ENCODE results near the gene DPH1. TPM values are rescaled to one million over a fixed set of nuclear protein-coding genes. Genes with fewer than 3 reads are reported as not detected.

The DPH1 gene
- total RNA-seq, 3 donors from 2014 or later (not counting 1 experiment from before 2014, with no cell fraction given) = 60.2 to 65.2 (median 63.2) TPM

- ATAC-seq (no peak), DNase-seq (no peak)
- Histone ChIP-seq H3K9me3 (ENCODE audit: control insufficient read depth, insufficient read depth, low read length) (no peaks in the 10 kb centered on the region), H3K36me3 (ENCODE audit: control insufficient read depth, insufficient read depth, low read length) (peaks cover 32% of the 10 kb centered on the region), H3K27ac (ENCODE audit: low read length) (no peak overlapping the region), H3K4me1 (ENCODE audit: control insufficient read depth, insufficient read depth, low read length) (peaks cover 45% of the 10 kb centered on the region), H3K4me3 (ENCODE audit: low read length) (no peak overlapping the region), H3K27me3 (ENCODE audit: control insufficient read depth, insufficient read depth, low read length) (no peaks in the 10 kb centered on the region)
- WGBS (ENCODE audit: insufficient coverage) = 79% methylated on average over 9 of the region's 9 CpGs
- H3K4me3 Mint-ChIP-seq = peak overlapping the region; percentile 30
- H3K27ac Mint-ChIP-seq = peak overlapping the region; percentile 72 to 88
- TF ChIP-seq CTCF (IDR thresholded peaks at IDR 0.05) = no peak
- no peaks in the 10 kb centered on the region for H3K27me3 Mint-ChIP-seq (ENCODE audit: low read depth in 2 of 2)
- no peaks in the 10 kb centered on the region for H3K9me3 Mint-ChIP-seq
- H3K4me1 Mint-ChIP-seq = peaks cover 44 to 55% of the 10 kb centered on the region in 2 donors
- H3K36me3 Mint-ChIP-seq = no peaks in the 10 kb centered on the region
- intact Hi-C loops (cut with micrococcal nuclease) = no loop called here
These were observed 52.2 kb downstream of the DPH1 start for GRCh38 chr17:2082003-2082781.

GRCh38 chr17:2083613-2084035 is 53.7 kb downstream of the DPH1 start:
- DNase-seq = no peak
- no peaks in the 10 kb centered on the region for H3K36me3 Mint-ChIP-seq
- H3K27ac Mint-ChIP-seq = peak overlapping the region; percentile 72 to 88
- peaks cover 59 to 67% of the 10 kb centered on the region in 2 donors for H3K4me1 Mint-ChIP-seq
- no peak for TF ChIP-seq CTCF (IDR thresholded peaks at IDR 0.05)
- H3K9me3 Mint-ChIP-seq = no peaks in the 10 kb centered on the region
- H3K4me1 ChIP-seq (ENCODE audit: control insufficient read depth, insufficient read depth, low read length) = peaks cover 59% of the 10 kb centered on the region
- peaks cover 27% of the 10 kb centered on the region for H3K36me3 ChIP-seq (ENCODE audit: control insufficient read depth, insufficient read depth, low read length)
- H3K27me3 Mint-ChIP-seq (ENCODE audit: low read depth in 2 of 2) = no peaks in the 10 kb centered on the region
- intact Hi-C loops (cut with micrococcal nuclease) = no loop called here
- peak overlapping the region; percentile 1 for H3K27ac ChIP-seq (ENCODE audit: low read length)
- H3K9me3 ChIP-seq (ENCODE audit: control insufficient read depth, insufficient read depth, low read length) = no peaks in the 10 kb centered on the region
- H3K4me3 Mint-ChIP-seq = no peak overlapping the region
- WGBS (ENCODE audit: insufficient coverage) = 30% methylated on average over 7 of the region's 7 CpGs
- H3K27me3 ChIP-seq (ENCODE audit: control insufficient read depth, insufficient read depth, low read length) = no peaks in the 10 kb centered on the region
- no peak overlapping the region for H3K4me3 ChIP-seq (ENCODE audit: low read length)
- peak; percentile 51 to 69 (median 54) for ATAC-seq

- H3K4me3 ChIP-seq (ENCODE audit: low read length) = no peak overlapping the region
- H3K4me1 ChIP-seq (ENCODE audit: control insufficient read depth, insufficient read depth, low read length) = peaks cover 65% of the 10 kb centered on the region
- peaks cover 64 to 73% of the 10 kb centered on the region in 2 donors for H3K4me1 Mint-ChIP-seq
- intact Hi-C loops (cut with micrococcal nuclease) = no loop called here
- ATAC-seq = no peak
- no peak for TF ChIP-seq CTCF (IDR thresholded peaks at IDR 0.05)
- H3K4me3 Mint-ChIP-seq = no peak overlapping the region
- H3K27me3 Mint-ChIP-seq (ENCODE audit: low read depth in 2 of 2) = no peaks in the 10 kb centered on the region
- no peaks in the 10 kb centered on the region for H3K27me3 ChIP-seq (ENCODE audit: control insufficient read depth, insufficient read depth, low read length)
- H3K36me3 Mint-ChIP-seq = no peaks in the 10 kb centered on the region
- peak overlapping the region; percentile 1 for H3K27ac ChIP-seq (ENCODE audit: low read length)
- DNase-seq = no peak
- peak overlapping the region; percentile 72 to 88 for H3K27ac Mint-ChIP-seq
- H3K36me3 ChIP-seq (ENCODE audit: control insufficient read depth, insufficient read depth, low read length) = peaks cover 27% of the 10 kb centered on the region
- no peaks in the 10 kb centered on the region for H3K9me3 Mint-ChIP-seq
- 83% methylated on average over 6 of the region's 8 CpGs for WGBS (ENCODE audit: insufficient coverage)
- no peaks in the 10 kb centered on the region for H3K9me3 ChIP-seq (ENCODE audit: control insufficient read depth, insufficient read depth, low read length)
These were observed 54.2 kb downstream of the DPH1 start for GRCh38 chr17:2084036-2084765.

Measured in natural killer cell (primary cell).